Right lobe of liver (tissue), 6 donors: ENCODE results near the gene ZBTB16. TPM values are rescaled to one million over a fixed set of nuclear protein-coding genes. Genes with fewer than 3 reads are reported as not detected.

Experiments
- ATAC-seq, 4 donors: fragments of 200-7000 bp; cut with Tn5 transposase; one replicate each; pipeline ENCODE4 v1.9.1; 2020; ENCODE audit warnings: mild to moderate bottlenecking in 4 of 4, moderate library complexity in 4 of 4
- DNase-seq, 3 donors: peaks; one replicate each; pipeline ENCODE4 v3.0.0-alpha.2; 2020
- H3K27ac ChIP-seq, 3 donors: fragments of 200-600 bp; one replicate each; pipeline ENCODE4 v1.8.0; 2022
- H3K27me3 ChIP-seq, 2 donors: fragments of 200-600 bp; one replicate each; pipeline ENCODE4 v1.8.0; 2022
- H3K36me3 ChIP-seq, 4 donors: fragments of 200-600 bp; sonication (generic) in 1 of 4; one replicate each; pipeline versions ENCODE4 v1.5.1 to v1.8.0; 2017 to 2022; ENCODE audit warnings: control low read depth in 1 of 4
- H3K4me1 ChIP-seq, 4 donors: fragments of 200-600 bp; sonication (generic) in 1 of 4; one replicate each; pipeline versions ENCODE4 v1.5.1 to v1.8.0; 2017 to 2022; ENCODE audit warnings: control low read depth in 1 of 4
- H3K4me3 ChIP-seq, 3 donors: fragments of 200-600 bp; one replicate each; pipeline ENCODE4 v1.8.0; 2022
- H3K9me3 ChIP-seq, 4 donors: fragments of 200-600 bp; sonication (generic) in 1 of 4; one replicate each; pipeline versions ENCODE4 v1.5.1 to v1.8.0; 2017 to 2022; ENCODE audit warnings: control low read depth in 1 of 4
- POLR2A ChIP-seq: fragments of 450-650 bp; IDR thresholded peaks from one replicate; pipeline ENCODE4 v1.6.1; 2017; ENCODE audit warnings: antibody characterized with exemption, mild to moderate bottlenecking
- WGBS: methylation state at CpG from one replicate; pipeline ENCODE4 v1.1.6; 2018; ENCODE audit warnings: low coverage, low lambda C conversion rate; ENCODE audit not compliant: insufficient coverage; ENCODE audit errors: missing lambda C conversion rate; 5-methylcytosine and 5-hydroxymethylcytosine counted together
- intact Hi-C, 2 donors: fragments of 100-400 bp; cut with DNase I; formaldehyde crosslinking; loops; one replicate each; pipeline versions ENCODE4 v1.11.2 to v1.14.1; 2022
- total RNA-seq, 6 experiments: library from RNA; depleted of rRNA in 2 of 6; stranded (reverse); fragments of >200 nt in 2 of 6; fragmentation: NEBNext Ultra II Directional in 3 of 6; extraction: Animal tissue kit (Norgen Biotek cat#: 25700) in 3 of 6; gene quantifications; one replicate each; pipeline versions ENCODE4 v1.1.0 to v1.2.4, GENCODE V29; 2016 to 2023
- TF ChIP-seq, protein P1 (sequence below), 4 donors: fragments of 200-600 bp in 3 of 4; fragments of 450-650 bp in 1 of 4; IDR thresholded peaks; one replicate each; pipeline versions ENCODE4 v1.5.1 to v1.8.0; 2016 to 2022; ENCODE audit warnings: antibody characterized with exemption in 4 of 4, mild to moderate bottlenecking in 2 of 4
- donor health status: DM: no; HTN: yes; CAD: no.
- donor health status: DM: no; HTN: no; CAD: no.
- donor health status: DM: no; HTN: no; CAD: no.
- donor health status: DM: no; HTN: yes; CAD: no.
- donor health status: DM: no; HTN: yes; CAD: no.

The ZBTB16 gene
- total RNA-seq, 6 experiments from 2014 or later, result 13.1 to 205 (median 52.2) TPM

DNA sequence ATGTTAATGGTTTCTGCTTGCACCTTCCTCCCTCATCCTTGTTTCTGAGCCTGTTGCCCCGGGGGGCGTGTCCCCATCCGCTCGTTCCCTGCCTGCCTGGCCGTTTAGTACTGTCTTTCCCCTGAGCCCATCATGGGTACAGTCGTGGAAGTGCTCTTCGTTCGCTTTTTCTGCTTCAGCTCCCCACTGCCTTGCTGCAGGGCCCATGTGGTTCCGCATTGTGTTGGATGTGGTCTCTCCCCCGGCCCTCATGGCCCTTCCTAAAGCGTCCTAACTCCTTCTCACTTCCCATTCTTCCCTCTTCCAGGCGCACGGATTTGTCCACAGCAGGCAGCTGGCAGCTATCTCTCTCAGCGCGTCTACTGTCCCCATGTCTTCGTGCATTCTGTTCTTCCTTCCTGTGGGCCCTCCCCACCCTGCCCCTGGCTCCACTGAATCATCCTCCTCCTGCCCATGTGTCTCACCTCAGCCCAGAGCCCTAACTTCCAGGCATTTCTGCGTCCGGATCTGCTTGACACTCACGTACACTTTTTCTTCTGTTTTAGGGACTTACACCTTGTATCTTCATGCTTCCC is 98.1 kb downstream of the ZBTB16 start:
- WGBS, result 70% methylated on average over 18 of the region's 19 CpGs
- DNase-seq (no peak), ATAC-seq (no peak)
- Histone ChIP-seq H3K27ac (peak overlapping the region; percentile 81 to 98 (median 93)), H3K36me3 (peaks cover 0 to 25% (median 10%) of the 10 kb centered on the region in 4 donors), H3K4me3 (no peak overlapping the region), H3K4me1 (peaks cover 0 to 97% (median 57%) of the 10 kb centered on the region in 4 donors), H3K27me3 (no peaks in the 10 kb centered on the region), H3K9me3 (no peaks in the 10 kb centered on the region)
- intact Hi-C loops, result loop anchor here in 1 of 2 donors (10.0 kb wide), 1 partner anchor 93 kb away; no protein-coding TSS in a partner anchor
- TF ChIP-seq POLR2A, result no peak
- TF ChIP-seq, protein P1, sequence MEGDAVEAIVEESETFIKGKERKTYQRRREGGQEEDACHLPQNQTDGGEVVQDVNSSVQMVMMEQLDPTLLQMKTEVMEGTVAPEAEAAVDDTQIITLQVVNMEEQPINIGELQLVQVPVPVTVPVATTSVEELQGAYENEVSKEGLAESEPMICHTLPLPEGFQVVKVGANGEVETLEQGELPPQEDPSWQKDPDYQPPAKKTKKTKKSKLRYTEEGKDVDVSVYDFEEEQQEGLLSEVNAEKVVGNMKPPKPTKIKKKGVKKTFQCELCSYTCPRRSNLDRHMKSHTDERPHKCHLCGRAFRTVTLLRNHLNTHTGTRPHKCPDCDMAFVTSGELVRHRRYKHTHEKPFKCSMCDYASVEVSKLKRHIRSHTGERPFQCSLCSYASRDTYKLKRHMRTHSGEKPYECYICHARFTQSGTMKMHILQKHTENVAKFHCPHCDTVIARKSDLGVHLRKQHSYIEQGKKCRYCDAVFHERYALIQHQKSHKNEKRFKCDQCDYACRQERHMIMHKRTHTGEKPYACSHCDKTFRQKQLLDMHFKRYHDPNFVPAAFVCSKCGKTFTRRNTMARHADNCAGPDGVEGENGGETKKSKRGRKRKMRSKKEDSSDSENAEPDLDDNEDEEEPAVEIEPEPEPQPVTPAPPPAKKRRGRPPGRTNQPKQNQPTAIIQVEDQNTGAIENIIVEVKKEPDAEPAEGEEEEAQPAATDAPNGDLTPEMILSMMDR (IDR thresholded peaks at IDR 0.05), result no peak

DNA sequence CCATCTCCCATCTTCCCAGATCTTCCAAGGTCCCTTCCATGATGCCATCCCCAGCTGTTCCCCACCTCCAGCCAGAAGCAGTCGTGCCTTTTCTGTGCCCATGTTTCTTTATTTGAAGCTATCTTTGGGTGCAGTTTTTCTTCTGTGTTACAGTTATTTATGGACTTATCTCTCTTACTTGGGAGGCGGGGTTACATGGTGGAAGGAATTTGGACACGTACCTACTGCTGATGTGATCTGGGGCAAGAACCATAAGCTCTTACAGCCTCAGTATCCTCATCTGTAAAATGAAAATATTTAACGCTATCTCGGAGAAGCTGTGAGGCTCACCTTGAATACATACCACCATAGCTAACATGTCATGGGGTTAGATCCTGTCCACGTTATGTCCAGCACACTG is 98.9 kb downstream of the ZBTB16 start:
- peaks cover 0 to 96% (median 54%) of the 10 kb centered on the region in 4 donors for H3K4me1 ChIP-seq
- no peak for TF ChIP-seq POLR2A
- TF ChIP-seq, protein P1 (IDR thresholded peaks at IDR 0.05), result no peak
- no peak overlapping the region for H3K4me3 ChIP-seq
- peak overlapping the region; percentile 81 to 98 (median 93) for H3K27ac ChIP-seq
- no peaks in the 10 kb centered on the region for H3K27me3 ChIP-seq
- H3K9me3 ChIP-seq, result no peaks in the 10 kb centered on the region
- 91% methylated on average over 5 of the region's 6 CpGs for WGBS
- ATAC-seq (no peak), DNase-seq (no peak)
- peaks cover 0 to 25% (median 10%) of the 10 kb centered on the region in 4 donors for H3K36me3 ChIP-seq
- intact Hi-C loops, result loop anchor here in 1 of 2 donors (10.0 kb wide), 1 partner anchor 94 kb away; no protein-coding TSS in a partner anchor

DNA sequence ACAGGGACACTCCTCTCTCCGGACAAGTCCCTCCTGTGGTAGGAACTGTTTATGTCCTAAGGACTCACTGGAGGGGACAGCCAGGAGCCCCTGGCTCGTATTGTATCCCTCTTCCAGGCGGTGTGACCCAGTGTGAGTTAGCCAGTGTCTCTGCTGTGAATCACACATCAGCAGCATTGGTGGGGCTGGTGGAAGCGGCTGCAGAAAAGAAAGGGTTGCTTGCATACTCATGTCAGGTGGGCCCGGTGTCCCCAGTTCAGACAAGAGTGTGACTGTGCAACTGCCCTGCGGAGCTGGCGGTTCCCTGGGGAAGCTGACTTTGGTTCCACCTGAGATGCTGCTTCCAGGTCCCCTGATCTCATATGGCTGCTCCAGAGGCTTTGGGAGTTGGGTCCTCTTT is 99.4 kb downstream of the ZBTB16 start:
- DNase-seq (no peak), ATAC-seq (no peak)
- Histone ChIP-seq H3K36me3 (peaks cover 0 to 25% (median 10%) of the 10 kb centered on the region in 4 donors), H3K4me3 (no peak overlapping the region), H3K27ac (peak overlapping the region; percentile 81 to 98 (median 93)), H3K27me3 (no peaks in the 10 kb centered on the region), H3K4me1 (peaks cover 0 to 96% (median 54%) of the 10 kb centered on the region in 4 donors), H3K9me3 (no peaks in the 10 kb centered on the region)
- TF ChIP-seq, protein P1 (IDR thresholded peaks at IDR 0.05), result no peak
- TF ChIP-seq POLR2A, result no peak
- WGBS, result 0% methylated on average over 1 of the region's 7 CpGs
- intact Hi-C loops, result loop anchor here in 1 of 2 donors (10.0 kb wide), 1 partner anchor 94 kb away; no protein-coding TSS in a partner anchor

DNA sequence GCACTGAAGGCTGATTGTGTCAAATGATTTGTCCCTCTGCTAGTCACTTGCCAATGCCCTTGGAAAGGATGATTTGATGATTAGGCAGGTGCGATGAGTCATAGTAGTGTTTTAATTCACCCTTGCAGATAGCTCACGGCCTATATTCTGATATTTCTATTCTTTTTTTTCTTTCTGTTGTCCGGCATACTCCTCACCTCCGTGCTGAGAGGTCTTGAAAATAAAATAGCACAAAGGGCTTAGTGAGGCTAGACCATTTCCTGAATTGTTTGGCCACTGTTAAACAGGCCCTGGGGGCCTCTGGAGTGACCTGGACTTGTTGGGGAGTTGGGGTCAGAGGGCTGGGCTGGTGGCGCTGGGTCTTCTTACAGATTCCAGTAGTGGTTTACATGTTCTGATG is 99.8 kb downstream of the ZBTB16 start:
- no peak for DNase-seq
- ATAC-seq, result peak in 2 of 4 donors; percentile 2 to 39
- H3K27ac ChIP-seq, result peak overlapping the region; percentile 81 to 98 (median 93)
- TF ChIP-seq POLR2A, result no peak
- no peak overlapping the region for H3K4me3 ChIP-seq
- H3K9me3 ChIP-seq, result no peaks in the 10 kb centered on the region
- intact Hi-C loops, result loop anchor here in 1 of 2 donors (10.0 kb wide), 1 partner anchor 95 kb away; no protein-coding TSS in a partner anchor
- H3K36me3 ChIP-seq, result peaks cover 0 to 25% (median 10%) of the 10 kb centered on the region in 4 donors
- H3K4me1 ChIP-seq, result peaks cover 0 to 96% (median 54%) of the 10 kb centered on the region in 4 donors
- WGBS, result 15% methylated on average over 5 of the region's 5 CpGs
- H3K27me3 ChIP-seq, result no peaks in the 10 kb centered on the region
